ENCODE measurements around the gene SDK1. TPM values are rescaled to one million over a fixed set of nuclear protein-coding genes. Genes with fewer than 3 reads are reported as not detected.

The SDK1 gene
- total and polyA plus RNA-seq, 2 donors, result 3.2 to 7.8 TPM

- no peaks in the 10 kb centered on the region for H3K27me3 ChIP-seq (ENCODE audit: control insufficient read depth in 2 of 2, insufficient read depth in 1 of 2, low read length in 1 of 2)
- no peaks in the 10 kb centered on the region for H3K36me3 ChIP-seq (ENCODE audit: control insufficient read depth in 2 of 2, insufficient read depth in 2 of 2, low read length in 1 of 2)
- 90% methylated on average over 7 of the region's 7 CpGs for WGBS
- no peak overlapping the region for H3K4me3 ChIP-seq (ENCODE audit: low read length in 2 of 2)
- H3K4me1 ChIP-seq (ENCODE audit: control insufficient read depth in 2 of 2, insufficient read depth in 2 of 2, low read length in 2 of 2), result no peaks in the 10 kb centered on the region
- H3K27ac ChIP-seq (ENCODE audit: low read depth in 1 of 2, low read length in 1 of 2), result no peak overlapping the region
- no peak for DNase-seq (ENCODE audit: low read depth in 6 of 9, low spot score in 9 of 9)
- H3K9me3 ChIP-seq (ENCODE audit: control insufficient read depth in 2 of 2, insufficient read depth in 1 of 2, low read length in 1 of 2), result no peaks in the 10 kb centered on the region
Observed at GRCh38 chr7:3598854-3599253, 297.8 kb downstream of the SDK1 start.

GRCh38 chr7:3605222-3605621 lies 304.2 kb downstream of the SDK1 start:
- no peak overlapping the region for H3K27ac ChIP-seq (ENCODE audit: low read depth in 1 of 2, low read length in 1 of 2)
- no peaks in the 10 kb centered on the region for H3K36me3 ChIP-seq (ENCODE audit: control insufficient read depth in 2 of 2, insufficient read depth in 2 of 2, low read length in 1 of 2)
- H3K4me3 ChIP-seq (ENCODE audit: low read length in 2 of 2), result no peak overlapping the region
- H3K4me1 ChIP-seq (ENCODE audit: control insufficient read depth in 2 of 2, insufficient read depth in 2 of 2, low read length in 2 of 2), result no peaks in the 10 kb centered on the region
- no peak for DNase-seq (ENCODE audit: low read depth in 6 of 9, low spot score in 9 of 9)
- H3K9me3 ChIP-seq (ENCODE audit: control insufficient read depth in 2 of 2, insufficient read depth in 1 of 2, low read length in 1 of 2), result no peaks in the 10 kb centered on the region
- WGBS, result 81% methylated on average over 2 of the region's 2 CpGs
- no peaks in the 10 kb centered on the region for H3K27me3 ChIP-seq (ENCODE audit: control insufficient read depth in 2 of 2, insufficient read depth in 1 of 2, low read length in 1 of 2)

GRCh38 chr7:3606436-3606835 lies 305.4 kb downstream of the SDK1 start:
- Histone ChIP-seq H3K4me1 (ENCODE audit: control insufficient read depth in 2 of 2, insufficient read depth in 2 of 2, low read length in 2 of 2) (no peaks in the 10 kb centered on the region), H3K9me3 (ENCODE audit: control insufficient read depth in 2 of 2, insufficient read depth in 1 of 2, low read length in 1 of 2) (no peaks in the 10 kb centered on the region), H3K27me3 (ENCODE audit: control insufficient read depth in 2 of 2, insufficient read depth in 1 of 2, low read length in 1 of 2) (no peaks in the 10 kb centered on the region), H3K4me3 (ENCODE audit: low read length in 2 of 2) (no peak overlapping the region), H3K27ac (ENCODE audit: low read depth in 1 of 2, low read length in 1 of 2) (no peak overlapping the region), H3K36me3 (ENCODE audit: control insufficient read depth in 2 of 2, insufficient read depth in 2 of 2, low read length in 1 of 2) (no peaks in the 10 kb centered on the region)
- 44% methylated on average over 4 of the region's 4 CpGs for WGBS
- no peak for DNase-seq (ENCODE audit: low read depth in 6 of 9, low spot score in 9 of 9)

- Histone ChIP-seq H3K27ac (ENCODE audit: low read depth in 1 of 2, low read length in 1 of 2) (no peak overlapping the region), H3K9me3 (ENCODE audit: control insufficient read depth in 2 of 2, insufficient read depth in 1 of 2, low read length in 1 of 2) (no peaks in the 10 kb centered on the region), H3K4me1 (ENCODE audit: control insufficient read depth in 2 of 2, insufficient read depth in 2 of 2, low read length in 2 of 2) (no peaks in the 10 kb centered on the region), H3K36me3 (ENCODE audit: control insufficient read depth in 2 of 2, insufficient read depth in 2 of 2, low read length in 1 of 2) (no peaks in the 10 kb centered on the region), H3K27me3 (ENCODE audit: control insufficient read depth in 2 of 2, insufficient read depth in 1 of 2, low read length in 1 of 2) (no peaks in the 10 kb centered on the region), H3K4me3 (ENCODE audit: low read length in 2 of 2) (no peak overlapping the region)
- DNase-seq (ENCODE audit: low read depth in 6 of 9, low spot score in 9 of 9), result no peak
- 92% methylated on average over 8 of the region's 8 CpGs for WGBS
Observed at GRCh38 chr7:3607847-3608246, 306.8 kb downstream of the SDK1 start.

- Histone ChIP-seq H3K36me3 (ENCODE audit: control insufficient read depth in 2 of 2, insufficient read depth in 2 of 2, low read length in 1 of 2) (no peaks in the 10 kb centered on the region), H3K4me1 (ENCODE audit: control insufficient read depth in 2 of 2, insufficient read depth in 2 of 2, low read length in 2 of 2) (no peaks in the 10 kb centered on the region), H3K4me3 (ENCODE audit: low read length in 2 of 2) (no peak overlapping the region), H3K27me3 (ENCODE audit: control insufficient read depth in 2 of 2, insufficient read depth in 1 of 2, low read length in 1 of 2) (no peaks in the 10 kb centered on the region), H3K27ac (ENCODE audit: low read depth in 1 of 2, low read length in 1 of 2) (no peak overlapping the region), H3K9me3 (ENCODE audit: control insufficient read depth in 2 of 2, insufficient read depth in 1 of 2, low read length in 1 of 2) (no peaks in the 10 kb centered on the region)
- no peak for DNase-seq (ENCODE audit: low read depth in 6 of 9, low spot score in 9 of 9)
- WGBS, result 92% methylated on average over 8 of the region's 8 CpGs
Observed at GRCh38 chr7:3616306-3616705, 315.3 kb downstream of the SDK1 start.

- no peak for DNase-seq (ENCODE audit: low read depth in 6 of 9, low spot score in 9 of 9)
- no peaks in the 10 kb centered on the region for H3K9me3 ChIP-seq (ENCODE audit: control insufficient read depth in 2 of 2, insufficient read depth in 1 of 2, low read length in 1 of 2)
- H3K4me1 ChIP-seq (ENCODE audit: control insufficient read depth in 2 of 2, insufficient read depth in 2 of 2, low read length in 2 of 2), result no peaks in the 10 kb centered on the region
- no peak overlapping the region for H3K27ac ChIP-seq (ENCODE audit: low read depth in 1 of 2, low read length in 1 of 2)
- H3K27me3 ChIP-seq (ENCODE audit: control insufficient read depth in 2 of 2, insufficient read depth in 1 of 2, low read length in 1 of 2), result no peaks in the 10 kb centered on the region
- H3K36me3 ChIP-seq (ENCODE audit: control insufficient read depth in 2 of 2, insufficient read depth in 2 of 2, low read length in 1 of 2), result no peaks in the 10 kb centered on the region
- no peak overlapping the region for H3K4me3 ChIP-seq (ENCODE audit: low read length in 2 of 2)
Observed at GRCh38 chr7:3630081-3630480, 329.0 kb downstream of the SDK1 start.

DNA sequence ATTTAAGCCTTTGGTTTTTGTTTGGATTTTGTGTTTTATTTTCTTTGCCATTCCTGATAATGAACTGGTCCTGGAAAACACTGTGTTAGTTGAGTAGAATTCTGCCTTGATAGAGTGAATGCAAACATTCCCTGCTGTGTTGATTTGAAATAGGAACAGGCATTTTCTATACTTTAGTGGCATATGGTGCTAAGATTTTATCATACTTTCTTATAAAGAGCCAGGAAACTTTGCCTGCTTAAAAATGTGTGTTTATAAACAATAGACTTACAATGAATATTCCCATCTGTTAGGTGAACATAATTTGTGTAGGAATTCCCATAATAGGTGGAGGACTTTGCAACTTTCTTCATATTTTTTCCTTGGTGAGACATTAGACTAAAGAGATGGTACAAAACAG lies 333.3 kb downstream of the SDK1 start:
- no peak overlapping the region for H3K27ac ChIP-seq (ENCODE audit: low read depth in 1 of 2, low read length in 1 of 2)
- no peak for DNase-seq (ENCODE audit: low read depth in 6 of 9, low spot score in 9 of 9)
- no peaks in the 10 kb centered on the region for H3K4me1 ChIP-seq (ENCODE audit: control insufficient read depth in 2 of 2, insufficient read depth in 2 of 2, low read length in 2 of 2)
- no peak overlapping the region for H3K4me3 ChIP-seq (ENCODE audit: low read length in 2 of 2)
- H3K9me3 ChIP-seq (ENCODE audit: control insufficient read depth in 2 of 2, insufficient read depth in 1 of 2, low read length in 1 of 2), result no peaks in the 10 kb centered on the region
- H3K27me3 ChIP-seq (ENCODE audit: control insufficient read depth in 2 of 2, insufficient read depth in 1 of 2, low read length in 1 of 2), result no peaks in the 10 kb centered on the region
- H3K36me3 ChIP-seq (ENCODE audit: control insufficient read depth in 2 of 2, insufficient read depth in 2 of 2, low read length in 1 of 2), result no peaks in the 10 kb centered on the region

DNA sequence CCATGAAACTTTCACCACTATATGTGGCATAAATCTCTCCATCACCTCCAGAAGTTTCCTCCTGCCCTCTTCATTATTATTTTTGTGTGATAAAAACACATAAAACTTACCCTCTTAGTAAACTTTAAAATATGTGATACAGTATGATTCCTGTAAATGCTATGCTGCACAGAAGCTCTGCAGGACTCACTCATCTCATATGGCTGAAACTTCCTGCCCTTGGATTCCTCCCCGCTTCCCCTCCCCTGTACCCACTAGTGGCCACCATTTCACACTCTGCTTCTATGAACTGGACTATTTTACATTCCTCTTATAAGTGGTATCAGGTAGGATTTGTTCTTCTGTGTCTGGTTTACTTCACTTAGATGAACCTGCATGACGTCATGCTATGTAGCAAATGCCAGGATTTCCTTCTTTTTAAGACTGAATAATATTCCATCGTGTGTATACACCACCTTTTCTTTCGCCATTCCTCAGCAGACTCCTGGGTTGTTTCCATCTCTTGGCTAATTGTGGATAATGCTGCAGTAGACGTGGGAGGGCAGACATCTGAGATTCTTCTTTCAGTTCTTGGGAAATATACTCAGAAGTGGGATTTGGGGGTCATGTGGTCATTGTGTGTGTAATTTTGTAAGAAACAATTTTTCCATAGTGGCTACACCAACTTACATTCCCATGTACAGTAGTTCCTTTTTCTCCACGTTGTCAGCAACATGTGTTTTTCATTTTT lies 335.2 kb downstream of the SDK1 start:
- WGBS, result 83% methylated on average over 6 of the region's 6 CpGs
- H3K9me3 ChIP-seq (ENCODE audit: control insufficient read depth in 2 of 2, insufficient read depth in 1 of 2, low read length in 1 of 2), result no peaks in the 10 kb centered on the region
- no peaks in the 10 kb centered on the region for H3K4me1 ChIP-seq (ENCODE audit: control insufficient read depth in 2 of 2, insufficient read depth in 2 of 2, low read length in 2 of 2)
- no peak for DNase-seq (ENCODE audit: low read depth in 6 of 9, low spot score in 9 of 9)
- H3K36me3 ChIP-seq (ENCODE audit: control insufficient read depth in 2 of 2, insufficient read depth in 2 of 2, low read length in 1 of 2), result no peaks in the 10 kb centered on the region
- no peak overlapping the region for H3K4me3 ChIP-seq (ENCODE audit: low read length in 2 of 2)
- no peak overlapping the region for H3K27ac ChIP-seq (ENCODE audit: low read depth in 1 of 2, low read length in 1 of 2)
- no peaks in the 10 kb centered on the region for H3K27me3 ChIP-seq (ENCODE audit: control insufficient read depth in 2 of 2, insufficient read depth in 1 of 2, low read length in 1 of 2)

DNA sequence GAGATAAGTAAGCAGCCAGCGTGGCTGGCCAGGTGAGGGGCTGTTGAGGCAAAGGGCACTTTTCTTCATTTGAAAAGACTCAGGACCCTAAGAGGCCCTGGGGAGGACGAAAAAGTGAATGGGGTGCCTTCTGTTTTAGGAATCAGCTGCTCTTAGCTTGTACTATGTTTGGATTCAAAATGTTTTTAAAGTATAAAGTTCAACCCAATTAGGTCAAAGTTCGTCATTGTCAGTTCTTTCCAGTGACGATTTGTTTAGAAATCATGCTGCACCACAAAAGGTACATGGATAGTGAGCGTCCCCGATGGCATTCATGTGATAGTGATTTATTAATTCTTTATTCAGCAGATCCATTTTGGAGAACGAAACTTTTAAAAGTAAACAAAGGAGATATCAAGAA lies 338.2 kb downstream of the SDK1 start:
- no peaks in the 10 kb centered on the region for H3K36me3 ChIP-seq (ENCODE audit: control insufficient read depth in 2 of 2, insufficient read depth in 2 of 2, low read length in 1 of 2)
- no peaks in the 10 kb centered on the region for H3K9me3 ChIP-seq (ENCODE audit: control insufficient read depth in 2 of 2, insufficient read depth in 1 of 2, low read length in 1 of 2)
- H3K4me3 ChIP-seq (ENCODE audit: low read length in 2 of 2), result no peak overlapping the region
- 82% methylated on average over 7 of the region's 7 CpGs for WGBS
- DNase-seq (ENCODE audit: low read depth in 6 of 9, low spot score in 9 of 9), result no peak
- H3K27ac ChIP-seq (ENCODE audit: low read depth in 1 of 2, low read length in 1 of 2), result no peak overlapping the region
- no peaks in the 10 kb centered on the region for H3K4me1 ChIP-seq (ENCODE audit: control insufficient read depth in 2 of 2, insufficient read depth in 2 of 2, low read length in 2 of 2)
- no peaks in the 10 kb centered on the region for H3K27me3 ChIP-seq (ENCODE audit: control insufficient read depth in 2 of 2, insufficient read depth in 1 of 2, low read length in 1 of 2)

DNA sequence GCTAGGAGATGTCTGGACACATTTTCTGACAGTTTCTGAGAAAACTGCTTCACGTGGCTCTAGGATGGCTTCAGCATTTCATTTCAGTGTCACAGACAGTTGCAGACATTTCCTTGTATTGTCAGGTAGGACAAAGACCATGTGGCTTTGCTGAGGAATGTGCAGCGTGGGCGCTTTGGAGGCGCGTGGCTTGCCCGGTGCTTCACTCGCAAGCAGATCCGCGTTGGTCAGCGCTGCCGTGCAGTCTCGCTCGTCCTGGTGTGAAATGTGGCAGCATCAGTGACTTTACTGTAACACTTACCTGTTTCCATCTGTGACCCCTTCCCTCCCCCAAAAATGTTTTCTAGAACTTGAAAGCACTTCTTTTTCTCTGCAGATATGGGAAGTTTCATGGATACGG lies 340.5 kb downstream of the SDK1 start:
- no peaks in the 10 kb centered on the region for H3K9me3 ChIP-seq (ENCODE audit: control insufficient read depth in 2 of 2, insufficient read depth in 1 of 2, low read length in 1 of 2)
- no peaks in the 10 kb centered on the region for H3K36me3 ChIP-seq (ENCODE audit: control insufficient read depth in 2 of 2, insufficient read depth in 2 of 2, low read length in 1 of 2)
- H3K27me3 ChIP-seq (ENCODE audit: control insufficient read depth in 2 of 2, insufficient read depth in 1 of 2, low read length in 1 of 2), result no peaks in the 10 kb centered on the region
- no peaks in the 10 kb centered on the region for H3K4me1 ChIP-seq (ENCODE audit: control insufficient read depth in 2 of 2, insufficient read depth in 2 of 2, low read length in 2 of 2)
- WGBS, result 86% methylated on average over 14 of the region's 14 CpGs
- no peak for DNase-seq (ENCODE audit: low read depth in 6 of 9, low spot score in 9 of 9)
- H3K4me3 ChIP-seq (ENCODE audit: low read length in 2 of 2), result no peak overlapping the region
- H3K27ac ChIP-seq (ENCODE audit: low read depth in 1 of 2, low read length in 1 of 2), result no peak overlapping the region

Data from thymus (tissue), 11 donors.